PC-3 (cell line): Measurements from ENCODE around the gene CASZ1. TPM values are rescaled to one million over a fixed set of nuclear protein-coding genes. Genes with fewer than 3 reads are reported as not detected.

Experiments used
- ATAC-seq: fragments of 200-7000 bp; cut with Tn5 transposase; 2 replicates; pipeline ENCODE4 v1.9.1; 2020; ENCODE audit warnings: mild to moderate bottlenecking, moderate library complexity
- BruUV-seq: library from RNA; stranded (reverse); fragments of 400-500 nt; replicated peaks from 2 replicates; lab custom pipeline; 2021; lab: Mats Ljungman, UMichigan
- CTCF ChIA-PET: fragments of 300-600 bp; sonication (Branson Sonifier 250); formaldehyde crosslinking; loops from one replicate; lab custom pipeline; 2022; ENCODE audit warnings: antibody characterized with exemption; lab: Charles Lee
- POLR2A ChIA-PET: fragments of 300-600 bp; sonication (Branson Sonifier 250); formaldehyde crosslinking; loops from one replicate; lab custom pipeline; 2022; ENCODE audit warnings: antibody characterized with exemption; ENCODE audit not compliant: unreplicated experiment; lab: Charles Lee
- DNase-seq: peaks from one replicate; pipeline ENCODE4 v3.0.0-alpha.2; 2015
- H2AFZ ChIP-seq: fragments of 300-600 bp; sonication (generic); 2 replicates; pipeline ENCODE4 v1.6.0; 2016; ENCODE audit warnings: antibody characterized with exemption, low read length
- H3F3A ChIP-seq: fragments of 300-600 bp; sonication (generic); one replicate; pipeline ENCODE4 v1.6.0; 2017; ENCODE audit warnings: antibody characterized with exemption, low read length, control low read depth, mild to moderate bottlenecking; ENCODE audit not compliant: unreplicated experiment
- H3K27ac ChIP-seq: fragments of 300-600 bp; sonication (generic); 2 replicates; pipeline ENCODE4 v1.5.1; 2016; ENCODE audit warnings: mild to moderate bottlenecking, low read length
- H3K27me3 ChIP-seq: fragments of 300-600 bp; sonication (generic); 2 replicates; pipeline ENCODE4 v1.6.1; 2016; ENCODE audit warnings: low read length, mixed read lengths
- H3K36me3 ChIP-seq: fragments of 300-600 bp; sonication (generic); 2 replicates; pipeline ENCODE4 v1.6.1; 2016; ENCODE audit warnings: low read depth, mixed run types, low read length, mixed read lengths
- H3K4me1 ChIP-seq: fragments of 300-600 bp; sonication (generic); 2 replicates; pipeline ENCODE4 v1.5.1; 2016; ENCODE audit warnings: low read length; ENCODE audit not compliant: insufficient read depth
- H3K4me2 ChIP-seq: fragments of 300-600 bp; sonication (generic); 2 replicates; pipeline ENCODE4 v1.6.0; 2016; ENCODE audit warnings: low read length
- H3K4me3 ChIP-seq: fragments of 300-600 bp; sonication (generic); 2 replicates; pipeline ENCODE4 v1.5.1; 2016; ENCODE audit warnings: mild to moderate bottlenecking, low read length, mixed read lengths
- H3K79me2 ChIP-seq: fragments of 300-600 bp; sonication (generic); 2 replicates; pipeline ENCODE4 v1.6.1; 2017; ENCODE audit warnings: low read length, mixed read lengths
- H3K9ac ChIP-seq: fragments of 300-600 bp; sonication (generic); 2 replicates; pipeline ENCODE4 v1.6.0; 2016; ENCODE audit warnings: mild to moderate bottlenecking, low read length
- H3K9me2 ChIP-seq: fragments of 300-600 bp; sonication (generic); replicated peaks from 2 replicates; pipeline ENCODE4 v1.6.1; 2016; ENCODE audit warnings: mixed run types, low read length, mixed read lengths
- H3K9me3 ChIP-seq: fragments of 300-600 bp; sonication (generic); 2 replicates; pipeline ENCODE4 v1.6.1; 2016; ENCODE audit warnings: low read length, mixed read lengths
- H4K20me1 ChIP-seq: fragments of 300-600 bp; sonication (generic); 2 replicates; pipeline ENCODE4 v1.6.1; 2016; ENCODE audit warnings: low read length, mixed read lengths
- EZH2 ChIP-seq: fragments of 300-600 bp; sonication (generic); IDR thresholded peaks from one replicate; pipeline ENCODE4 v1.6.1; 2017; ENCODE audit warnings: antibody characterized with exemption, mild to moderate bottlenecking, low read length; ENCODE audit not compliant: unreplicated experiment
- EZH2phosphoT487 ChIP-seq: fragments of 300-600 bp; sonication (generic); IDR thresholded peaks from 2 replicates; pipeline ENCODE4 v1.6.1; 2018; ENCODE audit warnings: mild to moderate bottlenecking, antibody characterized with exemption, low read length, borderline replicate concordance
- intact Hi-C: fragments of 100-400 bp; cut with micrococcal nuclease; formaldehyde crosslinking; loops from 2 replicates; pipeline ENCODE4 v1.9.0; 2023
- total RNA-seq: library from RNA; depleted of rRNA; stranded (reverse); fragments of >200 nt; gene quantifications from 2 replicates; pipeline ENCODE4 v1.2.3, GENCODE V29; 2014
- TF ChIP-seq, protein P1 (sequence below): fragments of 300-600 bp; sonication (generic); conservative IDR thresholded peaks from 2 replicates; pipeline ENCODE4 v1.5.1; 2017; ENCODE audit warnings: antibody characterized with exemption, low read depth, mild to moderate bottlenecking, low read length

Gene CASZ1
- total RNA-seq, 1 experiment from 2014 or later: 12.8 TPM

GRCh38 chr1:10602936-10603335 lies 193.5 kb downstream of the CASZ1 start:
- intact Hi-C loops: no loop called here
- H3F3A ChIP-seq: no peaks in the 10 kb centered on the region
- H3K9ac ChIP-seq: no peak overlapping the region
- H3K4me1 ChIP-seq: peaks cover 22% of the 10 kb centered on the region
- H3K4me3 ChIP-seq: no peak overlapping the region
- CTCF ChIA-PET: no interaction called here
- H3K27me3 ChIP-seq: no peaks in the 10 kb centered on the region
- H3K36me3 ChIP-seq: no peaks in the 10 kb centered on the region
- no peaks in the 10 kb centered on the region for H3K79me2 ChIP-seq
- no peaks in the 10 kb centered on the region for H4K20me1 ChIP-seq
- H3K27ac ChIP-seq: no peak overlapping the region
- no peak for ATAC-seq
- no peak for TF ChIP-seq EZH2phosphoT487
- TF ChIP-seq, protein P1, sequence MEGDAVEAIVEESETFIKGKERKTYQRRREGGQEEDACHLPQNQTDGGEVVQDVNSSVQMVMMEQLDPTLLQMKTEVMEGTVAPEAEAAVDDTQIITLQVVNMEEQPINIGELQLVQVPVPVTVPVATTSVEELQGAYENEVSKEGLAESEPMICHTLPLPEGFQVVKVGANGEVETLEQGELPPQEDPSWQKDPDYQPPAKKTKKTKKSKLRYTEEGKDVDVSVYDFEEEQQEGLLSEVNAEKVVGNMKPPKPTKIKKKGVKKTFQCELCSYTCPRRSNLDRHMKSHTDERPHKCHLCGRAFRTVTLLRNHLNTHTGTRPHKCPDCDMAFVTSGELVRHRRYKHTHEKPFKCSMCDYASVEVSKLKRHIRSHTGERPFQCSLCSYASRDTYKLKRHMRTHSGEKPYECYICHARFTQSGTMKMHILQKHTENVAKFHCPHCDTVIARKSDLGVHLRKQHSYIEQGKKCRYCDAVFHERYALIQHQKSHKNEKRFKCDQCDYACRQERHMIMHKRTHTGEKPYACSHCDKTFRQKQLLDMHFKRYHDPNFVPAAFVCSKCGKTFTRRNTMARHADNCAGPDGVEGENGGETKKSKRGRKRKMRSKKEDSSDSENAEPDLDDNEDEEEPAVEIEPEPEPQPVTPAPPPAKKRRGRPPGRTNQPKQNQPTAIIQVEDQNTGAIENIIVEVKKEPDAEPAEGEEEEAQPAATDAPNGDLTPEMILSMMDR: no peak
- TF ChIP-seq EZH2: no peak
- POLR2A ChIA-PET: no interaction called here
- H2AFZ ChIP-seq: no peak overlapping the region
- no peak overlapping the region for H3K4me2 ChIP-seq
- H3K9me3 ChIP-seq: no peaks in the 10 kb centered on the region
- no peaks in the 10 kb centered on the region for H3K9me2 ChIP-seq
- BruUV-seq: no TSS peak
- DNase-seq: no peak

DNA sequence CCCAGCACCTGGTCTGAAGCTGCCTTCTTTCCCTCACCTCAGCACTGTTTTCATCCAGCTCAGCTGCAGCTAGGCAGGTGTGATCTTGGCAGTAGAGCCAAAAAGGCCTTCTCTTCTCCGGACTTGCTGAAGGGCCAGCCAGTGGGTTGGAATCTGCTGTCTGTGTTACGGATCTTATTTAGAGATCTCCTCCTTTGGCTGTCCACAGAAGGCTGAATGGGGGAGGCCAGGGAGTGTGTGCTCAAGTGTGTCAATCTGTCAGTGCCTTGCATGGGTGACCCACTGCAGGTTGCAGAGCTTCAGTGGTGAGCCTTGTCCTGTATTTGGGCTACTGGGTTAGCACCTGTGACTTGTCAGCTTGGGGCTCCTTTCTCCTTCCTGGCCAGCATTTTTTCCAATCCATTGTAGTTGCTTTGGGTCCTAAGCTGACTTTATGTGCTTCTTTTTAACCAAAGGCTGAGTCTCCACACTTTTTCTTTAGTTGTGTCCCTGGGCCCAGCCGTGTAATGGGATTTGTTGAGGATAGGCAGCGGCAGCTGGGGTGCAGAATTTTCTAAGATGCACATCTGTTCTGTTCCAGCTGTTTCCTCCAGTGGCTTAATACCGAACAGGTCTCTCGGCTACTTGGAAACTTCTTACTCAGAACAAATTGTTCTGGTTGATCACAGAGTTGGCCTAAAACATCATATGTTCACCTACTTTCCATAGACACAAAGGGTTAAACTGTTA lies 194.9 kb downstream of the CASZ1 start:
- ATAC-seq: no peak
- no peaks in the 10 kb centered on the region for H4K20me1 ChIP-seq
- no peak overlapping the region for H3K9ac ChIP-seq
- no peaks in the 10 kb centered on the region for H3K9me2 ChIP-seq
- ChIA-PET POLR2A (no interaction called here), CTCF (no interaction called here)
- H3K79me2 ChIP-seq: no peaks in the 10 kb centered on the region
- H2AFZ ChIP-seq: no peak overlapping the region
- no peak overlapping the region for H3K4me2 ChIP-seq
- H3K27me3 ChIP-seq: no peaks in the 10 kb centered on the region
- no peaks in the 10 kb centered on the region for H3K9me3 ChIP-seq
- intact Hi-C loops: no loop called here
- TF ChIP-seq, protein P1: no peak
- no peak for TF ChIP-seq EZH2
- no peak for TF ChIP-seq EZH2phosphoT487
- BruUV-seq: no TSS peak
- DNase-seq: no peak
- no peak overlapping the region for H3K4me3 ChIP-seq
- H3K27ac ChIP-seq: no peak overlapping the region
- H3K4me1 ChIP-seq: peaks cover 23% of the 10 kb centered on the region
- no peaks in the 10 kb centered on the region for H3F3A ChIP-seq
- H3K36me3 ChIP-seq: no peaks in the 10 kb centered on the region
